OCI-LY1 (cell line): ENCODE measurements around the gene TMEM242.

Source experiments
- H2AFZ ChIP-seq: fragments of 200-600 bp; sonication (generic), shearing (Covaris generic); 2 replicates; pipeline ENCODE4 v1.6.0; 2014; ENCODE audit warnings: antibody characterized with exemption, mild to moderate bottlenecking, low read length
- H3F3A ChIP-seq: fragments of 200-600 bp; sonication (generic), shearing (Covaris generic); 2 replicates; pipeline ENCODE4 v1.6.0; 2014; ENCODE audit warnings: mild to moderate bottlenecking, antibody characterized with exemption, low read length, moderate library complexity; ENCODE audit not compliant: insufficient read depth
- H3K27ac ChIP-seq: fragments of 200-600 bp; sonication (generic); 2 replicates; pipeline ENCODE4 v1.5.1; 2014; ENCODE audit warnings: low read length, mixed run types, mild to moderate bottlenecking, low read depth; ENCODE audit not compliant: poor library complexity, severe bottlenecking
- H3K27me3 ChIP-seq: fragments of 200-600 bp; sonication (generic); 2 replicates; pipeline ENCODE4 v1.6.0; 2014; ENCODE audit warnings: antibody characterized with exemption, mild to moderate bottlenecking, low read length, moderate library complexity; ENCODE audit not compliant: insufficient read depth
- H3K36me3 ChIP-seq: fragments of 200-600 bp; sonication (generic); 2 replicates; pipeline ENCODE4 v1.6.1; 2014; ENCODE audit warnings: mild to moderate bottlenecking, antibody characterized with exemption, low read length, moderate library complexity, mixed read lengths; ENCODE audit not compliant: insufficient read depth
- H3K4me1 ChIP-seq: fragments of 200-600 bp; sonication (generic); 2 replicates; pipeline ENCODE4 v1.5.1; 2014; ENCODE audit warnings: mild to moderate bottlenecking, low read length, moderate library complexity; ENCODE audit not compliant: insufficient read depth, severe bottlenecking
- H3K4me2 ChIP-seq: fragments of 200-600 bp; sonication (generic), shearing (Covaris generic); 2 replicates; pipeline ENCODE4 v1.6.1; 2014; ENCODE audit warnings: low read length
- H3K4me3 ChIP-seq: fragments of 200-600 bp; sonication (generic); 2 replicates; pipeline ENCODE4 v1.5.1; 2014; ENCODE audit warnings: low read length, low read depth, mild to moderate bottlenecking, mixed read lengths; ENCODE audit not compliant: poor library complexity, severe bottlenecking
- H3K79me2 ChIP-seq: fragments of 200-600 bp; shearing (Covaris generic); 2 replicates; pipeline ENCODE4 v1.6.1; 2016; ENCODE audit warnings: mixed run types, low read length, mixed read lengths; ENCODE audit not compliant: insufficient read depth
- H3K9ac ChIP-seq: fragments of 200-600 bp; sonication (generic), shearing (Covaris generic); 2 replicates; pipeline ENCODE4 v1.6.1; 2014; ENCODE audit warnings: mild to moderate bottlenecking, low read length, mixed read lengths
- H3K9me2 ChIP-seq: fragments of 200-600 bp; sonication (generic), shearing (Covaris generic); 2 replicates; pipeline ENCODE4 v1.6.1; 2014; ENCODE audit warnings: low read depth, mild to moderate bottlenecking, low read length, mixed read lengths
- H3K9me3 ChIP-seq: fragments of 200-600 bp; shearing (Covaris generic); 2 replicates; pipeline ENCODE4 v1.6.1; 2014; ENCODE audit warnings: low read length, mixed read lengths
- H4K20me1 ChIP-seq: fragments of 200-600 bp; sonication (generic), shearing (Covaris generic); 2 replicates; pipeline ENCODE4 v1.6.0; 2016; ENCODE audit warnings: mild to moderate bottlenecking, low read length; ENCODE audit not compliant: insufficient read depth
- EZH2 ChIP-seq: fragments of 200-600 bp; sonication (generic), shearing (Covaris generic); IDR thresholded peaks from 2 replicates; pipeline ENCODE4 v1.8.0; 2017; ENCODE audit warnings: borderline replicate concordance, mixed run types, mild to moderate bottlenecking, antibody characterized with exemption, low read length, moderate library complexity, mixed read lengths
- TF ChIP-seq, protein P1 (sequence below): fragments of 200-600 bp; sonication (generic), shearing (Covaris generic); IDR thresholded peaks from 2 replicates; pipeline ENCODE4 v1.5.1; 2017; ENCODE audit warnings: mild to moderate bottlenecking, antibody characterized with exemption, low read length, moderate library complexity, mixed read lengths

The TMEM242 gene

GRCh38 chr6:157249826-157250225, 73.5 kb downstream of the TMEM242 start:
- Histone ChIP-seq H3K9me2 (no peaks in the 10 kb centered on the region), H3K4me3 (no peak overlapping the region), H3F3A (no peaks in the 10 kb centered on the region), H2AFZ (no peak overlapping the region), H3K79me2 (no peaks in the 10 kb centered on the region), H3K27ac (no peak overlapping the region), H3K9ac (no peak overlapping the region), H3K4me2 (no peak overlapping the region), H3K9me3 (peaks cover 6% of the 10 kb centered on the region; the same call in 1 of the 2 replicates), H3K4me1 (no peaks in the 10 kb centered on the region), H3K27me3 (peaks cover 6% of the 10 kb centered on the region), H3K36me3 (no peaks in the 10 kb centered on the region), H4K20me1 (no peaks in the 10 kb centered on the region)
- TF ChIP-seq, protein P1, sequence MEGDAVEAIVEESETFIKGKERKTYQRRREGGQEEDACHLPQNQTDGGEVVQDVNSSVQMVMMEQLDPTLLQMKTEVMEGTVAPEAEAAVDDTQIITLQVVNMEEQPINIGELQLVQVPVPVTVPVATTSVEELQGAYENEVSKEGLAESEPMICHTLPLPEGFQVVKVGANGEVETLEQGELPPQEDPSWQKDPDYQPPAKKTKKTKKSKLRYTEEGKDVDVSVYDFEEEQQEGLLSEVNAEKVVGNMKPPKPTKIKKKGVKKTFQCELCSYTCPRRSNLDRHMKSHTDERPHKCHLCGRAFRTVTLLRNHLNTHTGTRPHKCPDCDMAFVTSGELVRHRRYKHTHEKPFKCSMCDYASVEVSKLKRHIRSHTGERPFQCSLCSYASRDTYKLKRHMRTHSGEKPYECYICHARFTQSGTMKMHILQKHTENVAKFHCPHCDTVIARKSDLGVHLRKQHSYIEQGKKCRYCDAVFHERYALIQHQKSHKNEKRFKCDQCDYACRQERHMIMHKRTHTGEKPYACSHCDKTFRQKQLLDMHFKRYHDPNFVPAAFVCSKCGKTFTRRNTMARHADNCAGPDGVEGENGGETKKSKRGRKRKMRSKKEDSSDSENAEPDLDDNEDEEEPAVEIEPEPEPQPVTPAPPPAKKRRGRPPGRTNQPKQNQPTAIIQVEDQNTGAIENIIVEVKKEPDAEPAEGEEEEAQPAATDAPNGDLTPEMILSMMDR: no peak
- TF ChIP-seq EZH2: no peak

DNA sequence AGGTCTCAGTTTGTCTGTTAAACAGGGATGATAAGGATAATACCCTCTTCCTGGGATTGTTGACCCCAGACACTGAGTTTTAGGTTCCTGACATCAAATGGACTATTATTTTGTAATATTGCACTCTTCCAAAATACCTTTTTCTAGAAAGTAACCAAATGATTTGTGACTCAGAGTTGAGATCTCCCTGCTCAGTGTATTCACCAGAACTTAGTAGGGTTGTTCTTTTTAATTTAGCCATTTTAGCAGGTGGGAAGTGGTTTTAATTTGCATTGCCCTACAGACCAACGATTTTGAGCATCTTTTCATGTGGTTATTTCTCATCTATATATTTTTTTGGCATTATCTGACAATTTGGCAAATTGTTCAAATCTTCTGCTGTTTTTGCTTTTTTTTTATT, 75.1 kb downstream of the TMEM242 start:
- Histone ChIP-seq H4K20me1 (no peaks in the 10 kb centered on the region), H2AFZ (no peak overlapping the region), H3K79me2 (no peaks in the 10 kb centered on the region), H3K4me1 (no peaks in the 10 kb centered on the region), H3K4me3 (no peak overlapping the region), H3K27me3 (peaks cover 11% of the 10 kb centered on the region), H3K4me2 (no peak overlapping the region), H3K36me3 (no peaks in the 10 kb centered on the region), H3K9me3 (peaks cover 6% of the 10 kb centered on the region; the same call in 1 of the 2 replicates), H3K9ac (no peak overlapping the region), H3K27ac (no peak overlapping the region), H3F3A (no peaks in the 10 kb centered on the region), H3K9me2 (no peaks in the 10 kb centered on the region)
- TF ChIP-seq, protein P1: no peak
- TF ChIP-seq EZH2: no peak

GRCh38 chr6:157246771-157247484, 76.4 kb downstream of the TMEM242 start:
- Histone ChIP-seq H3K4me1 (no peaks in the 10 kb centered on the region), H3K79me2 (no peaks in the 10 kb centered on the region), H2AFZ (no peak overlapping the region), H3K4me3 (no peak overlapping the region), H3K4me2 (no peak overlapping the region), H3K36me3 (no peaks in the 10 kb centered on the region), H3F3A (no peaks in the 10 kb centered on the region), H3K9ac (no peak overlapping the region), H4K20me1 (no peaks in the 10 kb centered on the region), H3K9me3 (peaks cover 6% of the 10 kb centered on the region; the same call in 1 of the 2 replicates), H3K27me3 (peaks cover 6% of the 10 kb centered on the region), H3K9me2 (no peaks in the 10 kb centered on the region), H3K27ac (no peak overlapping the region)
- TF ChIP-seq EZH2: no peak
- TF ChIP-seq, protein P1: no peak
